ENCODE results near the gene UBE2E2.

DNA sequence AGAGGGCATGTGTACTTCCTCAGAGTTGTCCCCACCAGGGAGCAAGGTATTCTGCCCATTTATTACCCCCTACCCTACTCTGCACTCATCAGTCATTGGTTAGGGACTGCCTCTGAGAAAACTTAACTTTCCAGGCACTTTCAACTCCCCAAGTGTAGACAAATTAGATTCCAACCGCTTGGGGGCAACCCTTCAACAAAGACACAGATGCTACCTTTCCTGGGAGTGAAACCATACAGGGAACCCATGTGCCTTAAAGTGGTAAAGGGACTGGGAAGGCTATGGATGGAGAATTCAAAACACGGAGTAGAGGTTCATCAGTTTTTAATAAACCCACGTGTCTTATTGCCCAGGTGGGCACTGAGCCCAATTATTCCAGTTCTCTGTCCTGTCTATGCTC, 19.4 kb upstream of the UBE2E2 start:
- TF ChIP-seq, protein P1, sequence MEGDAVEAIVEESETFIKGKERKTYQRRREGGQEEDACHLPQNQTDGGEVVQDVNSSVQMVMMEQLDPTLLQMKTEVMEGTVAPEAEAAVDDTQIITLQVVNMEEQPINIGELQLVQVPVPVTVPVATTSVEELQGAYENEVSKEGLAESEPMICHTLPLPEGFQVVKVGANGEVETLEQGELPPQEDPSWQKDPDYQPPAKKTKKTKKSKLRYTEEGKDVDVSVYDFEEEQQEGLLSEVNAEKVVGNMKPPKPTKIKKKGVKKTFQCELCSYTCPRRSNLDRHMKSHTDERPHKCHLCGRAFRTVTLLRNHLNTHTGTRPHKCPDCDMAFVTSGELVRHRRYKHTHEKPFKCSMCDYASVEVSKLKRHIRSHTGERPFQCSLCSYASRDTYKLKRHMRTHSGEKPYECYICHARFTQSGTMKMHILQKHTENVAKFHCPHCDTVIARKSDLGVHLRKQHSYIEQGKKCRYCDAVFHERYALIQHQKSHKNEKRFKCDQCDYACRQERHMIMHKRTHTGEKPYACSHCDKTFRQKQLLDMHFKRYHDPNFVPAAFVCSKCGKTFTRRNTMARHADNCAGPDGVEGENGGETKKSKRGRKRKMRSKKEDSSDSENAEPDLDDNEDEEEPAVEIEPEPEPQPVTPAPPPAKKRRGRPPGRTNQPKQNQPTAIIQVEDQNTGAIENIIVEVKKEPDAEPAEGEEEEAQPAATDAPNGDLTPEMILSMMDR (IDR thresholded peaks at IDR 0.05): no peak
- TF ChIP-seq EP300 (IDR thresholded peaks at IDR 0.05) (no peak), POLR2A (IDR thresholded peaks at IDR 0.05) (no peak)

Measured in ovary (tissue), 3 donors.